Glutamatergic neuron (in vitro differentiated cells): ENCODE results near the gene POLR1A. TPM values are rescaled to one million over a fixed set of nuclear protein-coding genes. Genes with fewer than 3 reads are reported as not detected.
A peak's percentile ranks its signal among the peaks of the same experiment; 100 is the strongest.

Experiments
- DNase-seq: peaks from one replicate; pipeline ENCODE4 v3.0.0; 2022
- H3K27ac Mint-ChIP-seq: one replicate; pipeline ENCODE4 v1.8.0; 2020; ENCODE audit warnings: mild to moderate bottlenecking, mixed read lengths, inconsistent platforms; ENCODE audit not compliant: unreplicated experiment
- H3K27me3 Mint-ChIP-seq: one replicate; pipeline ENCODE4 v1.8.0; 2020; ENCODE audit warnings: mild to moderate bottlenecking, moderate library complexity, mixed read lengths, inconsistent platforms; ENCODE audit not compliant: unreplicated experiment
- H3K36me3 Mint-ChIP-seq: one replicate; pipeline ENCODE4 v1.8.0; 2020; ENCODE audit warnings: mild to moderate bottlenecking, mixed read lengths, inconsistent platforms; ENCODE audit not compliant: unreplicated experiment
- H3K4me1 Mint-ChIP-seq: one replicate; pipeline ENCODE4 v1.8.0; 2020; ENCODE audit warnings: mild to moderate bottlenecking, low read depth, mixed read lengths, inconsistent platforms; ENCODE audit not compliant: unreplicated experiment
- H3K4me3 Mint-ChIP-seq: one replicate; pipeline ENCODE4 v1.8.0; 2020; ENCODE audit warnings: mild to moderate bottlenecking, mixed read lengths, inconsistent platforms; ENCODE audit not compliant: unreplicated experiment
- H3K9me3 Mint-ChIP-seq: one replicate; pipeline ENCODE4 v1.8.0; 2020; ENCODE audit warnings: mild to moderate bottlenecking, moderate library complexity, mixed read lengths, inconsistent platforms; ENCODE audit not compliant: unreplicated experiment
- CTCF ChIP-seq: fragments of 200-600 bp; sonication (generic); IDR thresholded peaks from one replicate; pipeline ENCODE4 v1.5.0; 2021; ENCODE audit not compliant: partially characterized antibody, unreplicated experiment
- total RNA-seq: library from RNA; stranded (reverse); fragmentation: NEBNext Ultra II Directional; extraction: Animal tissue kit (Norgen Biotek cat#: 25700); gene quantifications from one replicate; pipeline ENCODE4 v1.2.1, GENCODE V29; 2021; ENCODE audit not compliant: unreplicated experiment

The POLR1A gene
- total RNA-seq, 1 donor from 2014 or later, result 34.7 TPM

GRCh38 chr2:86025229-86025820 lies 80.4 kb downstream of the POLR1A start:
- Mint-ChIP-seq H3K36me3 (no peaks in the 10 kb centered on the region), H3K27me3 (no peaks in the 10 kb centered on the region), H3K4me1 (no peaks in the 10 kb centered on the region), H3K9me3 (peaks cover 2% of the 10 kb centered on the region), H3K4me3 (no peak overlapping the region), H3K27ac (no peak overlapping the region)
- peak; percentile 10 for TF ChIP-seq CTCF
- DNase-seq, result no peak

- Mint-ChIP-seq H3K27ac (no peak overlapping the region), H3K9me3 (peaks cover 2% of the 10 kb centered on the region), H3K4me1 (no peaks in the 10 kb centered on the region), H3K27me3 (no peaks in the 10 kb centered on the region), H3K36me3 (no peaks in the 10 kb centered on the region), H3K4me3 (no peak overlapping the region)
- no peak for TF ChIP-seq CTCF
- no peak for DNase-seq
Measured at GRCh38 chr2:86023366-86023712, 82.3 kb downstream of the POLR1A start.

GRCh38 chr2:86022661-86023365 lies 82.9 kb downstream of the POLR1A start:
- Mint-ChIP-seq H3K4me3 (no peak overlapping the region), H3K36me3 (no peaks in the 10 kb centered on the region), H3K27me3 (no peaks in the 10 kb centered on the region), H3K27ac (no peak overlapping the region), H3K9me3 (peaks cover 2% of the 10 kb centered on the region), H3K4me1 (no peaks in the 10 kb centered on the region)
- no peak for DNase-seq
- TF ChIP-seq CTCF, result no peak

- Mint-ChIP-seq H3K36me3 (no peaks in the 10 kb centered on the region), H3K27me3 (no peaks in the 10 kb centered on the region), H3K4me3 (no peak overlapping the region), H3K4me1 (no peaks in the 10 kb centered on the region), H3K9me3 (peaks cover 2% of the 10 kb centered on the region), H3K27ac (no peak overlapping the region)
- no peak for TF ChIP-seq CTCF
- DNase-seq, result no peak
Measured at GRCh38 chr2:86021396-86022378, 84.0 kb downstream of the POLR1A start.
